Fibroblast of mammary gland (primary cell): ENCODE measurements around the gene FTCD.

Experiments used
- DNase-seq: peaks from one replicate; pipeline ENCODE4 v3.0.0-alpha.2; 2010; ENCODE audit warnings: low read depth
- H3K4me3 ChIP-seq: 2 replicates; pipeline ENCODE4 v1.5.1; 2011; ENCODE audit warnings: low read depth, mild to moderate bottlenecking, low read length, moderate library complexity; ENCODE audit not compliant: control insufficient read depth
- CTCF ChIP-seq: conservative IDR thresholded peaks from 2 replicates; pipeline ENCODE4 v1.5.1; 2011; ENCODE audit warnings: low read depth, low read length, inconsistent platforms; ENCODE audit not compliant: control insufficient read depth, insufficient read depth

FTCD gene

GRCh38 chr21:46127239-46128105, 27.9 kb downstream of the FTCD start:
- no peak for TF ChIP-seq CTCF
- no peak overlapping the region for H3K4me3 ChIP-seq
- peak; percentile 23 for DNase-seq

- peak; percentile 30 for DNase-seq
- TF ChIP-seq CTCF, result no peak
- H3K4me3 ChIP-seq, result no peak overlapping the region
Measured at GRCh38 chr21:46126309-46127238, 28.8 kb downstream of the FTCD start.

DNA sequence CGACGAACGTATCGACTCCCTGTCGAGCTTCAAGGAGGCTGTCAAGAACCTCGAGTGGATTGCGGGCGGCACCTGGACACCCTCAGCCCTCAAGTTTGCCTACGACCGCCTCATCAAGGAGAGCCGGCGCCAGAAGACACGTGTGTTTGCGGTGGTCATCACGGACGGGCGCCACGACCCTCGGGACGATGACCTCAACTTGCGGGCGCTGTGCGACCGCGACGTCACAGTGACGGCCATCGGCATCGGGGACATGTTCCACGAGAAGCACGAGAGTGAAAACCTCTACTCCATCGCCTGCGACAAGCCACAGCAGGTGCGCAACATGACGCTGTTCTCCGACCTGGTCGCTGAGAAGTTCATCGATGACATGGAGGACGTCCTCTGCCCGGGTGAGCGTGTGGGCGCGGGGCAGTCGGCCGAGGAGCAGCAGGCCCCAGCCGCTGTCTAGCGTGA, 29.5 kb downstream of the FTCD start:
- H3K4me3 ChIP-seq, result no peak overlapping the region
- DNase-seq, result no peak
- TF ChIP-seq CTCF, result no peak

- DNase-seq, result peak; percentile 45
- no peak overlapping the region for H3K4me3 ChIP-seq
- TF ChIP-seq CTCF, result no peak
Measured at GRCh38 chr21:46124926-46125845, 30.2 kb downstream of the FTCD start.

DNA sequence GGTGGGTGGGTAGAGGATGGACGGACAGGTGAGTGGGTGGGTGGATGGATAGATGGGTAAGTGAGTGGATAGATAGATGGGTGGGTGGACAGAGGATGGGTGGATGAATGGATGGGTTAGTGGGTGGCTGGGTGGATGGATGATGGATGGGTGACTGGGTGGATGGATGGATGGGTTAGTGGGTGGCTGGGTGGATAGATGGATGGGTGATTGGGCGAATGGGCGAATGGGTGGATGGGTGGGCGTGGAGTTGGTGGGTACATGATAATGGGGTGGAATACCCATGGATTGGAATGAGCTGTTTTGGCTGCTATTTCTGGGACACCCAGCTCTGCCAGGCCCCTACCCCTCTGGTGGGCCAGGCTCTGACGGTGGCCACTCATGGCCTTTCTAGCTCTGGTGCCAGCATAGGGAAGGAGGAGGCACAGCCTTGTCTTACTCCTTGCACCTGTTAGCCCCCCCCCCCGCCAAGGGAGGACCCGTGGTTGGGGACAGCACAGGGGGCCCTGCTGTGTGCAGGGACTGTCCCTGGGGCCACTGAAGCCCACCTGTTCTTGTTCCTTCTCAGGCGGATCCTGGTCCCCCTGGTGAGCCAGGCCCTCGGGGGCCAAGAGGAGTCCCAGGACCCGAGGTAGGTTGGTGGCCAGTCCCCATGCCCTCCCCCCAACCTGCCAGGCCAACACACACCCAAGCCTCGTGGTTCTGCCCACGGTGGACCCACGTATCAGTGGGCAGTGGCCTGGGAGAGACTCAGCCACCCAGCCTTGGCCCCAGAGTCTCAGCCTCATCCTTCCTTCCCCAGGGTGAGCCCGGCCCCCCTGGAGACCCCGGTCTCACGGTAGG, 31.1 kb downstream of the FTCD start:
- DNase-seq, result peak; percentile 8
- no peak for TF ChIP-seq CTCF
- no peak overlapping the region for H3K4me3 ChIP-seq
